MCF 10A (cell line): ENCODE measurements around the gene SLC22A23. TPM values are rescaled to one million over a fixed set of nuclear protein-coding genes. Genes with fewer than 3 reads are reported as not detected.

Experiments
- BruUV-seq: library from RNA; stranded (reverse); fragments of 400-500 nt; replicated peaks from 2 replicates; lab custom pipeline; 2021; lab: Mats Ljungman, UMichigan
- CTCF ChIA-PET: fragments of 300-600 bp; sonication (Branson Sonifier 250); formaldehyde crosslinking; extraction: SDS; loops from one replicate; lab custom pipeline; 2021; ENCODE audit warnings: antibody characterized with exemption, inconsistent platforms; lab: Yijun Ruan, JAX
- POLR2A ChIA-PET: fragments of 300-600, 350-650 bp; sonication (Branson Sonifier 250); formaldehyde crosslinking; extraction: SDS; loops from one replicate; lab custom pipeline; 2020; ENCODE audit warnings: antibody characterized with exemption, inconsistent platforms; lab: Yijun Ruan, JAX
- DNase-seq: peaks from one replicate; pipeline ENCODE4 v3.0.0-alpha.2; 2018; ENCODE audit not compliant: unreplicated experiment
- H3K27ac Mint-ChIP-seq: one replicate; pipeline ENCODE4 v1.8.0; 2022; ENCODE audit warnings: mild to moderate bottlenecking, low read depth, mixed read lengths; ENCODE audit not compliant: unreplicated experiment
- H3K27me3 Mint-ChIP-seq: one replicate; pipeline ENCODE4 v1.8.0; 2022; ENCODE audit warnings: mixed read lengths; ENCODE audit not compliant: insufficient read depth, unreplicated experiment
- H3K36me3 Mint-ChIP-seq: one replicate; pipeline ENCODE4 v1.8.0; 2022; ENCODE audit warnings: mild to moderate bottlenecking, moderate library complexity, mixed read lengths; ENCODE audit not compliant: insufficient read depth, unreplicated experiment
- H3K4me1 Mint-ChIP-seq: one replicate; pipeline ENCODE4 v1.8.0; 2022; ENCODE audit warnings: mixed read lengths; ENCODE audit not compliant: insufficient read depth, unreplicated experiment
- H3K4me3 Mint-ChIP-seq: one replicate; pipeline ENCODE4 v1.8.0; 2022; ENCODE audit warnings: mild to moderate bottlenecking, moderate library complexity, mixed read lengths; ENCODE audit not compliant: unreplicated experiment
- H3K9me3 Mint-ChIP-seq: one replicate; pipeline ENCODE4 v1.8.0; 2022; ENCODE audit warnings: mixed read lengths; ENCODE audit not compliant: unreplicated experiment
- intact Hi-C: fragments of 100-400 bp; cut with micrococcal nuclease; formaldehyde crosslinking; loops from 2 replicates; pipeline ENCODE4 v1.14.1; 2022
- total RNA-seq: library from RNA; stranded (reverse); gene quantifications from 2 replicates; pipeline ENCODE4 v1.2.3, GENCODE V29; 2022
- TF ChIP-seq, protein P1 (sequence below): fragments of 200-600 bp; IDR thresholded peaks from one replicate; pipeline ENCODE4 v1.8.0; 2022; ENCODE audit warnings: antibody characterized with exemption, mild to moderate bottlenecking; ENCODE audit not compliant: unreplicated experiment

Gene SLC22A23
- total RNA-seq, 1 experiment from 2014 or later: 11.9 TPM

DNA sequence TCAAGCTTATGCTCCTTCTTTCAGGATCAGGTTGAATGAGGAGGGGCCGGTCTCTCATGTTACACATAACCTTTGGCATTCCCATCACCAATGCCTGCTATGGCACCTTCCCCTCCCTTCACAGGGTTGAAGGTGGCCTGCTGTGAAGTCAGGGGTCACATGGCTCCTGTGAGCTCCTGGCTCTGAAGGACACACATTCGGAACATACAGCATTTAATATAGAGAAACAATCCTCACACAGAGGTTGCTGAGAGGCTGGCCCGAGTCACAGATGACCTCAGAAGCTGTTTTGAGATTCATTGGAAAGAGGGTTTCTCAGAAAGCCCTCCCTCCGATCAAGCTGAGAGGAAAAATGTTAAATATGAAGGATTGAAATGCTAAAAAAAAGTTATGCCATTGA lies 116.0 kb downstream of the SLC22A23 start:
- no TSS peak for BruUV-seq
- ChIA-PET POLR2A (interaction anchor here (1.0 to 1.5 kb wide), 2 partner anchors 10 to 13 kb away, joined by 4 read pairs; no protein-coding TSS in a partner anchor), CTCF (no interaction called here)
- intact Hi-C loops: no loop called here
- DNase-seq: no peak
- Mint-ChIP-seq H3K27me3 (no peaks in the 10 kb centered on the region), H3K36me3 (no peaks in the 10 kb centered on the region), H3K9me3 (no peaks in the 10 kb centered on the region), H3K27ac (no peak overlapping the region), H3K4me3 (no peak overlapping the region), H3K4me1 (peaks cover 16% of the 10 kb centered on the region)
- TF ChIP-seq, protein P1, sequence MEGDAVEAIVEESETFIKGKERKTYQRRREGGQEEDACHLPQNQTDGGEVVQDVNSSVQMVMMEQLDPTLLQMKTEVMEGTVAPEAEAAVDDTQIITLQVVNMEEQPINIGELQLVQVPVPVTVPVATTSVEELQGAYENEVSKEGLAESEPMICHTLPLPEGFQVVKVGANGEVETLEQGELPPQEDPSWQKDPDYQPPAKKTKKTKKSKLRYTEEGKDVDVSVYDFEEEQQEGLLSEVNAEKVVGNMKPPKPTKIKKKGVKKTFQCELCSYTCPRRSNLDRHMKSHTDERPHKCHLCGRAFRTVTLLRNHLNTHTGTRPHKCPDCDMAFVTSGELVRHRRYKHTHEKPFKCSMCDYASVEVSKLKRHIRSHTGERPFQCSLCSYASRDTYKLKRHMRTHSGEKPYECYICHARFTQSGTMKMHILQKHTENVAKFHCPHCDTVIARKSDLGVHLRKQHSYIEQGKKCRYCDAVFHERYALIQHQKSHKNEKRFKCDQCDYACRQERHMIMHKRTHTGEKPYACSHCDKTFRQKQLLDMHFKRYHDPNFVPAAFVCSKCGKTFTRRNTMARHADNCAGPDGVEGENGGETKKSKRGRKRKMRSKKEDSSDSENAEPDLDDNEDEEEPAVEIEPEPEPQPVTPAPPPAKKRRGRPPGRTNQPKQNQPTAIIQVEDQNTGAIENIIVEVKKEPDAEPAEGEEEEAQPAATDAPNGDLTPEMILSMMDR: no peak

DNA sequence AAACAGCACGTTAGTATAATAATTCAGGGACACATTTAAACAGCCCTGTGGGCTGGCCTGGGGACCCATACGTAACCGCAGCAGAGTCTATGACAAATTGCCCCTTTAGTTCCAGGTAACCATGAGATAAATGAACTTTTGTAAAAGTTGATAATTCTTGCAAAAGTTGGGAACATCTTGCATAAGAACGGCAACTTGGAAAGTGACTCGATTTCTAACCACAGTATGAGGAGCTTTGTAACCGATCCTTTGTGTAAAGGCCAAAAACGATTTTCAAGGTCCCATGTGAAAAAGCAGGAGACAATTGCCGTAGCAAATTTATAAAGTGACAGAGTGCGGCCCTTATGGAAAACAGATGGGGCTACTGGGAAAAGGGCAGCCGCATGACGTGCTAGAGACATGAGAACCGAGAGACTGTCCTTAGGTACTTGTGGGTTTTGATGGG lies 116.5 kb downstream of the SLC22A23 start:
- no peak overlapping the region for H3K27ac Mint-ChIP-seq
- H3K27me3 Mint-ChIP-seq: no peaks in the 10 kb centered on the region
- CTCF ChIA-PET: interaction anchor here (0.6 kb wide), 1 partner anchor 65 kb away, joined by 3 read pairs; no protein-coding TSS in a partner anchor
- no TSS peak for BruUV-seq
- no peak for DNase-seq
- POLR2A ChIA-PET: interaction anchor here (1.0 to 1.5 kb wide), 2 partner anchors 9 to 13 kb away, joined by 4 read pairs; no protein-coding TSS in a partner anchor
- no peaks in the 10 kb centered on the region for H3K9me3 Mint-ChIP-seq
- TF ChIP-seq, protein P1: no peak
- H3K4me3 Mint-ChIP-seq: no peak overlapping the region
- no peaks in the 10 kb centered on the region for H3K36me3 Mint-ChIP-seq
- intact Hi-C loops: no loop called here
- peaks cover 16% of the 10 kb centered on the region for H3K4me1 Mint-ChIP-seq

DNA sequence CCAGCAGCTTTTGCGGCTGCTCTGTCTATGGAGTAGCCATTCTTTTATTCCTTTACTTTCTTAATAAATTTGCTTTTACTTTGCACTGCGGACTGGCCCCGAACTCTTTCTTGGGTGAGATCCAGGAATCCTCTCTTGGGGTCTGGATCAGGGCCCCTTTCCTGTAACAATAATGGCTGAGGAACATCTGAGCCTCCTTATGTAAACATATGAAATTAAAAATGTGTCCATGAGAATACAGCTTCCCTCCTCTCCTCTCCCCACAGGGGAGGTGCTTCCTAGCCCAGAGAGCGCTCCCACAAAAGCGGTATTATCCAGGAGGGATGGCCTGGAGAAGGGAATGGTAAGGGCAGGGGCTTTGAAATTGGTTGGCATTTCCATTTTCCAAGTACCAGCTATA lies 117.0 kb downstream of the SLC22A23 start:
- intact Hi-C loops: no loop called here
- ChIA-PET POLR2A (interaction anchor here (1.0 kb wide), 1 partner anchor 14 kb away, joined by 4 read pairs; no protein-coding TSS in a partner anchor), CTCF (interaction anchor here (0.6 kb wide), 1 partner anchor 65 kb away, joined by 3 read pairs; no protein-coding TSS in a partner anchor)
- H3K27ac Mint-ChIP-seq: no peak overlapping the region
- no peak for DNase-seq
- TF ChIP-seq, protein P1: no peak
- H3K4me3 Mint-ChIP-seq: no peak overlapping the region
- no peaks in the 10 kb centered on the region for H3K9me3 Mint-ChIP-seq
- peaks cover 16% of the 10 kb centered on the region for H3K4me1 Mint-ChIP-seq
- H3K36me3 Mint-ChIP-seq: no peaks in the 10 kb centered on the region
- no peaks in the 10 kb centered on the region for H3K27me3 Mint-ChIP-seq
- no TSS peak for BruUV-seq

DNA sequence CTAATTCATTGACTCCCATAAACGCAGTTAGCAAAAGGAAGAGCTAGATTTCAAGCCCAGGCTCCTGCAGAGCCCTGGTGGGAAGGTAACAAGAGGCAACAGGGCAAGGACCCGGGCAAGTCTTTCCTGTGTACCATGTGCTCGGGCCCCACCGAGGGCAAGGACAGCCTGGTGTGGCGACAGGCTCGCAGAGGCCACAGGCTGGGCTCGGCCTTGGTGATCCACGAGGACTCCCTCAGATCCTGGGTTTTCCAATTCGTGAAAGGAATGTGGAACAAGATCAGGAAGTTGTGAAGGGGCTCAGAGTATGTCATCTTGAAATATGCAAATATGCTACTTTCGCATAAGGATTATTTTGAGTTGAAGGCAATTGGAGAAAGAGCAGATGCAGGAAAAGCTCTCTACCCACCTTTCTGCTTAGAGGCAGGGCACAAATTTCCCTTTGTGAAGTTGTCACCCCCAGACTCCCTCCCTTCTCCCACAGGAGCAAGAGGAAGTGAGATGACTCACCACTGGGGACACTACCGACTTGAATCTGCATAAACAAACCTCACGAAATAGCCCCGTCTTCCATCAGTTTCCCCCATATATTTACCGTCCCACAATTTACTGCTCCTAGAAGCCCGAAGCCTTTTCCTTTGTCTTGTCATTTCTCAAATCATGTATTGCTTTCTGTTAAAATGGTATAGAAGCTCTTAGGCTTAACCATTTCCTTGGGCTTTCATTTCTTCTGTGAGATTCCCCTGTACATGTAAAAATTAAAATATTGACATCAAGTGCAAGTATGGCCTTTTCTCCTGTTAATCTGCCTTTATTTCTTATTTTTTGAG lies 119.1 kb downstream of the SLC22A23 start:
- Mint-ChIP-seq H3K27ac (no peak overlapping the region), H3K27me3 (no peaks in the 10 kb centered on the region), H3K4me3 (no peak overlapping the region), H3K9me3 (no peaks in the 10 kb centered on the region), H3K36me3 (no peaks in the 10 kb centered on the region), H3K4me1 (peaks cover 16% of the 10 kb centered on the region)
- BruUV-seq: no TSS peak
- peak; percentile 56 for DNase-seq
- ChIA-PET CTCF (interaction anchor here (0.5 to 1.6 kb wide), 2 partner anchors 13 to 495 kb away, joined by 3 to 4 read pairs; no protein-coding TSS in a partner anchor), POLR2A (interaction anchor here (0.7 to 1.2 kb wide), 2 partner anchors 10 to 53 kb away, joined by 3 read pairs; no protein-coding TSS in a partner anchor)
- intact Hi-C loops: no loop called here
- TF ChIP-seq, protein P1: no peak
